ENCODE results near the gene IL17A.
"Not testable (repeated sequence)": the region's sequence is repeated elsewhere in the genome, so short reads cannot be mapped to it uniquely, and the experiment has no call there.

The IL17A gene

GRCh38 chr6:52164319-52165094 lies 21.7 kb upstream of the IL17A start:
- no peak for DNase-seq (ENCODE audit: low read depth)

- DNase-seq (ENCODE audit: low read depth), result no peak
These were observed 18.9 kb upstream of the IL17A start for GRCh38 chr6:52167267-52167666.

GRCh38 chr6:52168351-52168750 lies 17.8 kb upstream of the IL17A start:
- not testable (repeated sequence) for DNase-seq (ENCODE audit: low read depth)

GRCh38 chr6:52174118-52174517 lies 12.1 kb upstream of the IL17A start:
- no peak for DNase-seq (ENCODE audit: low read depth)

GRCh38 chr6:52176550-52176949 lies 9.6 kb upstream of the IL17A start:
- DNase-seq (ENCODE audit: low read depth), result no peak

GRCh38 chr6:52177961-52178360 lies 8.2 kb upstream of the IL17A start:
- DNase-seq (ENCODE audit: low read depth), result no peak

GRCh38 chr6:52180787-52181558 lies 5.2 kb upstream of the IL17A start:
- no peak for DNase-seq (ENCODE audit: low read depth)

GRCh38 chr6:52183131-52183713 lies 3.0 kb upstream of the IL17A start:
- DNase-seq (ENCODE audit: low read depth), result no peak

GRCh38 chr6:52186480-52186879 lies 305 bp downstream of the IL17A start:
- DNase-seq (ENCODE audit: low read depth), result no peak

GRCh38 chr6:52187098-52187497 lies 923 bp downstream of the IL17A start:
- no peak for DNase-seq (ENCODE audit: low read depth)

- no peak for DNase-seq (ENCODE audit: low read depth)
These were observed 3.8 kb downstream of the IL17A start for GRCh38 chr6:52189974-52190373.

GRCh38 chr6:52190409-52190808 lies 4.2 kb downstream of the IL17A start:
- DNase-seq (ENCODE audit: low read depth), result no peak

GRCh38 chr6:52191824-52192223 lies 5.6 kb downstream of the IL17A start:
- DNase-seq (ENCODE audit: low read depth), result no peak

- DNase-seq (ENCODE audit: low read depth), result no peak
These were observed 9.7 kb downstream of the IL17A start for GRCh38 chr6:52195886-52196285.

- not testable (repeated sequence) for DNase-seq (ENCODE audit: low read depth)
These were observed 13.9 kb downstream of the IL17A start for GRCh38 chr6:52200088-52200487.

GRCh38 chr6:52201046-52201445 lies 14.9 kb downstream of the IL17A start:
- DNase-seq (ENCODE audit: low read depth), result no peak

- DNase-seq (ENCODE audit: low read depth), result no peak
These were observed 15.3 kb downstream of the IL17A start for GRCh38 chr6:52201493-52201892.

- no peak for DNase-seq (ENCODE audit: low read depth)
These were observed 20.9 kb downstream of the IL17A start for GRCh38 chr6:52207066-52207465.

- no peak for DNase-seq (ENCODE audit: low read depth)
These were observed 22.4 kb downstream of the IL17A start for GRCh38 chr6:52208612-52209011.

- no peak for DNase-seq (ENCODE audit: low read depth)
These were observed 23.6 kb downstream of the IL17A start for GRCh38 chr6:52209770-52210169.

- no peak for DNase-seq (ENCODE audit: low read depth)
These were observed 24.1 kb downstream of the IL17A start for GRCh38 chr6:52210227-52210626.

GRCh38 chr6:52213127-52213526 lies 27.0 kb downstream of the IL17A start:
- no peak for DNase-seq (ENCODE audit: low read depth)

GRCh38 chr6:52215787-52216186 lies 29.6 kb downstream of the IL17A start:
- no peak for DNase-seq (ENCODE audit: low read depth)

All from activated T-helper 1 cell treated with Interleukin-2 at 50 U/mL for 16 hours (primary cell).